ENCODE measurements around the gene WSB2.
"Not testable (repeated sequence)": the region's sequence is repeated elsewhere in the genome, so short reads cannot be mapped to it uniquely, and the experiment has no call there.

Gene WSB2

DNA sequence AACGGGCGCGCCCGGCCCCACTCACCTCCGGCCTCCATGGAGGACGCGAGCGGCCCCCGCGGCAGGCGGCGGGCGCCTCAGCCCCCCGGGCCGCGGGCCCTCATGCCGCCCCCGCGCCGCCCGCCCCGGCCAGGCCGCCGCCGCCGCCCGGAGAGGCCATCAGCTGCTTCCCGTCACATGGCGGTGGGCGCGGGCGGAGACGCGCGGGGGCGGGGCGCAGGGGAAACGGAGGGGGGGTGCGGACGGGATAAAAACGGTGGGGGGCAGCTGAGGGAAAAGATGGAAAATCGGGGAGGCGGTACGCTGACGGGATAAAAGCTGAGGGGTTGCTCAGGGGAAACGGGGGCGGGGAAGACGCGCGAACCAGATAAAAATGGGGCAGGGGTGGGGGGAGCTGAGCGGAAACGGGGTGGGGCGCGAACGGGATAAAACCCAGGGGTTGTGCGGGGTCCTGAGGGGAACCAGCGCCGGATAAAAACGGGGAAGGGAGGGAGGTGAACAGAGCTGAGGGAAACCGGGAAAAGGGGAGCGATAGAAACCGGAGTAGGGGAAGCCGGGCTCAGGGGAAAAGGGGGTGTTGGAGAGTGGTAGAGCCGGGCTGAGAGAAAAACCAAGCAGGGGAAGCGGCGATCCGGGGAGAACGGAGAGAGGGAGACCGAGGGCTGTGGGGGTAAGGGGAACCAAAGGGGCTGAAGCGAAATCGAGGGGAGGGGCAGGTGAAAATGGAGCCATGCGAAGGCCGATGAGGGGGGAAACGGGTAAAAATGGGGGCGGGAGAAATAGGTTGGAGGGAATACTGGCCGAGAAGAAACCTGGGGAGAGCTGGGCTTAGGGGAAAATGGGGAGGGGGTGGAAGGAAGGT is at the start of gene WSB2:
TSS of gene WSB2 (minus strand) at position 169 of the 862 bp plus-strand sequence. CDS start at position 38, 131 bp downstream.
- peak; percentile 60 for DNase-seq

- DNase-seq = no peak
Observed at GRCh38 chr12:118109088-118109487, 48.1 kb upstream of the WSB2 start.

DNA sequence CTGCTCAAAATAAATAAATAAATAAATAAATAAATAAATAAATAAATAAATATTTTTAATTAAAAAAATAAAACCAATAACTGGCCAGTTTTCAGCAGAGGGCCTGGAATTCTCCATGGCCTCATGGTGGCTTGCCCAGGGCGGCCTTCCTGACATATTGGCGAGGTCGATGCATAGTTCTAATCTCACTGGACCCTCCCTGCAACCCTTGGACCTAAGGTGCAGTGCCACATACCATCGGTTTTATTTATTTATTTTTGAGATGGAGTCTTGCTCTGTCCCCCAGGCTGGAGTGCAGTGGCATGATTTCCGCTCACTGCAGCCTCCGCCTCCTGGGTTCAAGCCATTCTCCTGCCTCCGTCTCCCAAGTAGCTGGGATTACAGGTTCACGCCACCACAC is 46.7 kb upstream of the WSB2 start:
- no peak for DNase-seq

DNA sequence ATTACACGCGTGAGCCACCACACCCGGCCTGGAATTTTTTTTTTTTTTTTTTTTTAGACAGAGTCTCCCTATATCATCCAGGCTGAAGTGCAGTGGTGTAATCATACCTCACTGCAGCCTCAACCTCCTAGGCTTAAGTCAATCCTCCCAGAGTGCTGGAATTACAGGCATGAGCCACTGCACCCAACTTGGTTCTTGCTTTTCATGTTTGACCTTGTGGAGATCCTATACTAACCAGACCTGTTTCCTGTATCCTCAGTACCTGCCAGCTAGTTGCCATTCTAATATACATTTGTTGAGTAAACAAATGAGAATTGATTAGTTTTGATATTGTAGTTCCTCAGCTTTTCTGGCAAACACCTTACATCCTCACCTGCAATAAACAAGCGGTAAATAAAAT is 46.0 kb upstream of the WSB2 start:
- no peak for DNase-seq

DNA sequence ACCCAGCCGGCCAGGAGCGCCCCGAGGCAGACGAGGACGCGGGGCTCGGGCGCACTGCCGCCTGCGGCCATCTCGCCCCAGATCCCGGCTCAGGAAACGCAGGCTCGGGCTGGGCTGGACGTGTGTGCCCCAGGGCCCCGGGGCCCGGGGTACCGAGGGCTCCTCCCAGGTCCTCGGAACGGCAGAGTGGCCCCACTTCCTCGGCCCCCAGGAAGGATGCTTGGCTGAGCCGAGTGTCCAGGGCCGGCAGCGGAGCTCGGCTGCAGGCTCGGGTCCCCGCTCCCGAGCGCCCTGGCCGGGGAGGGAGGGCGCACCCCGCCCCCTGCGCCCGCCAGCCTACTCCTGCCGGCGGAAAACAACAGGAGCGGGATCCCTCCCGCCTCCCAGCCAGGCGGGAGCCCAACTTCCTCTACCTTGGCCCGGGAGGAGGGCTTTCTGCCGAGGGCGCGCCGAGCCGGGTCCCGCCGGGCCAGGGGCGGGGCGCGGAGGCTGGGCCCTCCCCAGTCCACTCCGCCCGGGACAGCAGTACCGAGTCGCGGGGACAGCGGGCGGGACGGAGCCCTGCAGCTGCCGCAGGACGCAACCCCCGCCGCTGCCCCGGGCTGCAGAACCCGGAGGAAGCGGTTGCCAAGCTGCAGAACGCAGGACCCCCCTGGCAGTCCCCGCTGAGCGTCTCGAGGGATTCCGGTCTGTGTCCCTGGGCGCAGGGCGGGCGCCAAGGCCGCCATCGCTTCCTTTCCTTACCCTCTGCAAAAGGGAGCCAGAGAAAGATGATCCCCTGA is 42.8 kb upstream of the WSB2 start, which contains the start of gene VSIG10:
TSS of gene VSIG10 (minus strand) at position 411 of the 782 bp plus-strand sequence. CDS start at position 71, 340 bp downstream.
- DNase-seq = peak; percentile 8

GRCh38 chr12:118103201-118103600 is 42.2 kb upstream of the WSB2 start:
- no peak for DNase-seq

GRCh38 chr12:118102609-118103008 is 41.6 kb upstream of the WSB2 start:
- DNase-seq = no peak

DNA sequence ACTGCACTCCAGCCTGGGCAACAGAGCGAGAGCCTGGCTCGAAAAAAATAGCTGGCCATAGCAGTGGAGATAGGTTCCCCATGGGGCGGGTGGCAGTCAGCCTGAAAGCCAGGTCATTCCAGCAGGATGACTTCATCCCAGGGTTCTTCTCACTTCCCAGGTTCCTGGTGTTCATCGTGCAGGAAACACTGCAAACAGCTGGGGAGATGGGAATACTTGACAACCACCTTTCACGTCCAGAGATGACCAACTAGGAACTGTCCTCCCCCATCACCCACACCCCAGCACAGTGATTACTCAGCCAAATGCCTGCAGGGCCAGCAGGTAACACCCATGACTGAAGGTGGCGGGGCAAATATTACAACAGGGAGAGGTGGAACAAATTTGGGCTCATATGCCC is 41.1 kb upstream of the WSB2 start:
- no peak for DNase-seq

DNA sequence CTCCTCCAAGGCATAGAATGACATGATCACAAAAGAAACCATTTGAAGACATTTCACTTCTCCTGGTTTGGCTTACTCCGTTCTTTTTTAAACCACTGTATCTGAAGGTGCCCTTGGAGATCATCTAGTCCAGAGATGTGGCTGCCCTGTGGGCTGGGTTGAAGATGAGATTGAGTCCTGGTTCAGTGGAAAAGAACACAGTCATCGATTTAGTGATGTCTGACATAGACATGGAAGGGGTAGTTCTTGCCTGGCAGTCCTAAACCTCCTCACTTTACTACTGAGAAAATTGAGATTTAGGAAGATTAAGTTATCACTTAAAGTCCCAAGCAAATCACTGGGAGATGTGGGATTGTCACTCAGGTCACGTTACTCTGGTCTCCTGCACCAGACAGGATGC is 40.1 kb upstream of the WSB2 start:
- DNase-seq = no peak

DNA sequence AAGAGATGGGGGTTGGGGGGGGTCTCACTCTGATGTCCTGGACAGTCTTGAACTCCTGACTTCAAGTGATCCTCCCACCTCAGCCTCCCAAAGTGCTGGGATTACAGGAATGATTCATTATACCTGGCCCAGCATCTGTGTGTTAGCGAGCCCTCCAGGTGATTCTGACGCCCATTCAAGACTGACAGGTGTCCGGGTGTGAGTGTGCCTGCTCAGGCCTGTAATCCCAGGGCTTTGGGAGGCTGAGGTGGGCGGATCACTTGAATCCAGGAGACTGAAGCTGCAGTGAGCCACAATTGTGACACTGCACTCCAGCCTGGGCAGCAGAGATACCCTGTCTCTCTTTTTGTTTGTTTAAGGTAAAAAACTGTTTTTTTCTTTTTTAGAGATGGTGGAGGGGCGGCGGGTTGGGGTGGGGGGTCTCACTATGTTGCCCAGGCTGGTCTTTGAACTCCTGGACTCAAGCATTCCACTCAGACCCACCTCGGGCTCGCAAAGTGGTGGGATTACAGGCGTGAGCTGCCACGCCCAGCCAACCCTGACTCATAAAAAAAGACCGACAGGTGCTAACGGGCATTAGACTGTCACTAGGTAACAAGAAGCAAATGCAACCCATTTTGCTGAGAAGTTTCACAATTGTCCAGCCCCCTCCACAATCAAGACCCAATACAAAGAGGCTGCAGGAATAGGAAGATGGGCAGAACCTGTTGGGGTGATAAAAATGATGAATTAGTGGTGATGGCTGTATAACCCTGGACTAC is 38.1 kb upstream of the WSB2 start:
- DNase-seq = no peak

GRCh38 chr12:118098401-118098800 is 37.4 kb upstream of the WSB2 start:
- DNase-seq = no peak

DNA sequence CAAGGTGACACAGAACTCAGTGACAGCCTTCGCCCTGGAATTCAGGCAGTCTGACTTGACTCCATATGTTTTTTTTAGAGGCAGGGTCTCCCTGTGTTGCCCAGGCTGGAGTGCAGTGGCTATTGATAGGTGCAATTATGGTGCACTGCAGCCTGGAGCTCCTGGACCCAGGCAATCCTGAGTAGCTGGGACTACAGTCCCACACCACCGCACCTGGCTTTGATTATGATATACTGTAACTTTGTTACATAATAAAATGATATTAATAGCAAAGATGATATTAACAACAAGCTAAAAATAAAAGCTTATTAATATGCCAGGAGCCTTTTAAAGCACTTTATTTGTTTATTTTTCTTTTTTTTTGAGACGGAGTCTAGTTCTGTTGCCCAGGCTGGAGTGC is 33.1 kb upstream of the WSB2 start:
- no peak for DNase-seq

DNA sequence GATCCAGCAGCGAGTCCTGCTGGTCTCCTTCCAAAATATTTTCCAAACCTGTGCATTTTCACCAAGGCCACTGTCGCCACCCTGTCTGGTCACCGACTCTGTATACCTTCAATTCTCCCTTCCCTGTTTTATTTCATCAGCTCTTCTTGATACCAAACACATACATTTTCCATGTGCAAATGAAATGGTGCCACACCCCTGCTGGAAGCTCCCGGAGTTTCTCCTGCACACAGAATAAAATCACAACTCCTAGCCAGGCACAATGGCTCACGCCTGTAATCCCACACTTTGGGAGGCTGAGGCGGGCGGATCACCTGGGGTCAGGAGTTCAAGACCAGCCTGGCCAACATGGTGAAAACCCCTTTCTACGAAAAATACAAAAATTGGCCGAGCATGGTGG is 28.8 kb upstream of the WSB2 start:
- no peak for DNase-seq

DNA sequence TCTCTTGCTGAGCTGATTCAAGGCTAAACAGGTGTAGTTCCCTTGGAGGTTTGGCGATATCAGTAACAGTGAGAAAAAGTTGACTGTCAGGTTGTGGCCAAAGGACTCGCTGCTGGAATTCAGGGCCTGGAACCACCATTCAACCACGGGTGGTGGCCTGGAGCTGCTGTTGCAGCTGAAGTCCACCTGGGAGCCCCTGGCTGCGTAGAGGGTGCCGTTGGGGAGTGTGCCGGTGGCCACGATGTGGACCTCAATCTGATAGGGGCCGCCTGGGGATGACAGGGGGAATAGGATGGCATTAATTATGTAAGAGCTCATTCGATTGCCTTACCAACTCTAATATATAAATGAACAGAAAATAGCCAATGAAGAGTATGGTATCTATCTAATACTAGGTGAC is 21.2 kb upstream of the WSB2 start:
- DNase-seq = no peak

DNA sequence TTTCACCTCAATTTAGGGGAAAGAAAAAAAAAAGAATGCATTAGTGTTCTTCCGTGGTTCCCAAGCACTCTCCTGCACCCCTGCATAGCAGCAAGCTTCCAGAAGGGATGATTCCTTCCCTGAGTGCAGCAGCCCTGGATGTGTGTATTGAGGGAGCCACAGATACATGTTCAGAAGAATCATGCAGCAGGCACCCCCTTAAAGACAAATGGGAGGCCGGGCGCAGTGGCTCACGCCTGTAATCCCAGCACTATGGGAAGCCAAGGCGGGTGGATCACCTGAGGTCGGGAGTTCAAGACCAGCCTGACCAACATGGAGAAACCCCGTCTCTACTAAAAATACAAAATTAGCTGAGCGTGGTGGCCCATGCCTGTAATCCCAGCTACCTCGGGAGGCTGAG is 20.5 kb upstream of the WSB2 start:
- DNase-seq = not testable (repeated sequence)

- DNase-seq = no peak
Observed at GRCh38 chr12:118073768-118074167, 12.8 kb upstream of the WSB2 start.

GRCh38 chr12:118070650-118071049 is 9.7 kb upstream of the WSB2 start:
- no peak for DNase-seq

GRCh38 chr12:118068445-118068844 is 7.5 kb upstream of the WSB2 start:
- DNase-seq = no peak

DNA sequence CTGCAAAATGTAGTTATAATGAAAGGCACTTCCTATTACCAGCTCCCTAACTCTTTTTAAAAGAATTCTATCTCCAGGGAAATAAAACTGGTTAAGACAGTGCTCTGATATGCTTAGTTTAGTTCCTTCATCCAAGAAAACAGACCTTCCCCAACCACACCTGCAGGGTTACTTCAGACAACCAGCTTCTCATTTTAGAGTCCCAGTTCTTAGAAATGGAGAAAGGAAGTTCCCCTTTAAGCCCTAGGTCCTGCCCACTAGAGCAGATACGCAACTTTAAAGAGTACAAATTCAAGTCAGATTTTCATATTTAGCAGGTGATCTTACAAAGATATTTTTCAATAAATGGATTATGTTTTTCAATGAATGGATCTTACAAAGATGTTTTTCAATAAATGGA is 4.4 kb upstream of the WSB2 start:
- DNase-seq = no peak

DNA sequence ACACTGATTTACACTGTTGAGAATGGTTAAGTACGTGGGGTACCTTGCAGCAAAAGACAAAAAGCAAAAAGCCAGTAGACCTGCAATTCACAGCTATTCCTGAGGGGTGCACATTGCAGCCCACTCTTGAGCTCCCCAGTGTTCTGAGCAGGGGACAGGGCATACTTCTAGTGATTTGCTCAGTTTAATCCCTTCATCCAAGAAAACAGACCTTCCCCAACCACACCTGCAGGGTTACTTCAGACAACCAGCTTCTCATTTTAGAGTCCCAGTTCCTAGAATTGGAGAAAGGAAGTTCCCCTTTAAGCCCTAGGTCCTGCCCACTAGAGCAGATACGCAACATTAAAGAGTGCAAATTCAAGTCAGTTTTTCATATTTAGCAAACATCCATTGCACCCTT is 3.6 kb upstream of the WSB2 start:
- peak; percentile 34 for DNase-seq

DNA sequence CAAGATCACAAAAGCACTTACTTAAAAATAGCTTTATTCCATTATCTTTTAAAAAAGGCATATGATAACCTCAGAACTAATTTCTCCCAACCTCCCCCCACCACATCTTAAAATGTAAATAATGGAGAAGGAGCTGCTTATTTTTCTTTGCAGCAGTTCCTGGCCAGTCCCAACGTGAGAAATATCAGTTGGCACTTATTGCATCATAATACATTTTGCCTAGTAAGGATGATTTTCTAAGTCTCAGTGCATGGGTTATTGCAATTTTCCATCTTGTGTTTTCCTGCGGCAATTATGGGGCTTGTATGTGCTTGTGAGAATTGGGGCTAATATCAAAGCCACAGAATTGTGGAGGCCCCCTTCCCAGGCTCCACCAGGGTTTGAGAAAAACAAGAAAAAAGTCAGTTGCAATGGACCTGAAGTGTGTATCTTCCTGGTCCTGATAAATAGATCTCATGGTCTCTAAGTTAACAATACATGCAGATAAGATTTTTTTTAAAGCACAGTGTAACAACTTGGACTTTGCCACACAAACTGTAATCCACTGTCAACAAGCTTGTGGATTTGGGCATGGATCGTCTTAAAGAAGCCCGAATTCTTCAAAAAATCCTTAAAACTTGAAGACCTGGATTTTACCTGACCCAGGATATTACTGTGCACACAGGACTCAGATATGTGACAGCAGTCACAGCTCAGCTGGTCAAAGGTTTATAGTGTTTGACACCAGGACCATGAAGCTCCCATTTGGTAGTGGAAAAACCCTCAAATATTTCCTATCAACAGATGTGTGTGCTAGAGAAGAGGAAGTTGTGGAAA is 2.8 kb upstream of the WSB2 start:
- no peak for DNase-seq
